ENCODE results near the gene TULP4. TPM values are rescaled to one million over a fixed set of nuclear protein-coding genes. Genes with fewer than 3 reads are reported as not detected.

Gene TULP4
- total RNA-seq, 4 donors from 2014 or later = 129 to 170 (median 156) TPM

DNA sequence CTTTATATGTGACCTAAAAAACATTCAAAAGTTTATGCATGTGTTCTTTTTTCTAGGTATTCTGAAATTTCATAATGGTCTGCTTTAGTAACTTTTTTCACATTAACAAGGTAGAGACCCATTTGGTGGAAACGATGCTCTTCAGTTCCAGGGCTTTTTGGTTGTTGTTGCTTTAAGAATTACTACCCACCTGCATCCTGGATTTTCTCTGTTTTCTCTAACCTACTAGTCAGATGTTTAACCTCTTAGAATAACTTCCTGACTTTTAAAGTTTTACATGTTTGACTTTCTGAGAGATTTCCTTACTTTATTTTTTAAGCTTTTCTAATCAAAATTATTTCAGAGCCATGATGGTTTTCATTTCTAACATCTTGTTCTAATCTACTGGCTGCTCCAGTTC is 14.9 kb downstream of the TULP4 start:
- no peak for DNase-seq (ENCODE audit: extremely low spot score)
- no peaks in the 10 kb centered on the region for H3K36me3 ChIP-seq
- intact Hi-C loops (cut with DNase I) = no loop called here
- TF ChIP-seq, protein P1, sequence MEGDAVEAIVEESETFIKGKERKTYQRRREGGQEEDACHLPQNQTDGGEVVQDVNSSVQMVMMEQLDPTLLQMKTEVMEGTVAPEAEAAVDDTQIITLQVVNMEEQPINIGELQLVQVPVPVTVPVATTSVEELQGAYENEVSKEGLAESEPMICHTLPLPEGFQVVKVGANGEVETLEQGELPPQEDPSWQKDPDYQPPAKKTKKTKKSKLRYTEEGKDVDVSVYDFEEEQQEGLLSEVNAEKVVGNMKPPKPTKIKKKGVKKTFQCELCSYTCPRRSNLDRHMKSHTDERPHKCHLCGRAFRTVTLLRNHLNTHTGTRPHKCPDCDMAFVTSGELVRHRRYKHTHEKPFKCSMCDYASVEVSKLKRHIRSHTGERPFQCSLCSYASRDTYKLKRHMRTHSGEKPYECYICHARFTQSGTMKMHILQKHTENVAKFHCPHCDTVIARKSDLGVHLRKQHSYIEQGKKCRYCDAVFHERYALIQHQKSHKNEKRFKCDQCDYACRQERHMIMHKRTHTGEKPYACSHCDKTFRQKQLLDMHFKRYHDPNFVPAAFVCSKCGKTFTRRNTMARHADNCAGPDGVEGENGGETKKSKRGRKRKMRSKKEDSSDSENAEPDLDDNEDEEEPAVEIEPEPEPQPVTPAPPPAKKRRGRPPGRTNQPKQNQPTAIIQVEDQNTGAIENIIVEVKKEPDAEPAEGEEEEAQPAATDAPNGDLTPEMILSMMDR (IDR thresholded peaks at IDR 0.05) = no peak
- TF ChIP-seq POLR2AphosphoS5 (IDR thresholded peaks at IDR 0.05) = no peak
- no peak for TF ChIP-seq EP300 (IDR thresholded peaks at IDR 0.05)
- no peak for TF ChIP-seq POLR2A (IDR thresholded peaks at IDR 0.05; ENCODE audit: low read depth)
- peaks cover 2 to 27% (median 17%) of the 10 kb centered on the region in 4 donors for H3K4me1 ChIP-seq
- no peak overlapping the region for H3K4me3 ChIP-seq
- no peaks in the 10 kb centered on the region for H3K27me3 ChIP-seq
- 82% methylated on average over 1 of the region's 1 CpG for WGBS
- no peaks in the 10 kb centered on the region for H3K9me3 ChIP-seq
- no peak overlapping the region for H3K27ac ChIP-seq (replicated peaks in 1 of 4)

DNA sequence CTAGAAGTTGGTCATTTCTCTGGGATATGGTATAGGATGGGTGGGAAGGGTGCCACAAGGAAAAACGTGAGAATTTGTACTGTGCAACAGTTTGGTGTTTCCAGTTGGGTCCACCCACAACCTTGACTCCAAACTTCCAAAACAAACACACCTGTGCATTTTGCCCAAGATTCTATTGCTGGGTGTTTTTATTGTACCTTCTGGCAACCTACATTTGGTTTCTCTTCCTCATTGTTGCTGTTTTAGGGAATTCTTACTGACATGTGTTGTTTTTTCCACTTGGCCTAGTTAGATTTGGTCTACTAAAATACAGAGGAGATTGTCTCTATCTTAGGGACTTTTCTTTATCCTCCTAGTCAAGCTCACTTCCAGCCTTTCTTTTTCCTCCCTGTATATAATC is 16.7 kb downstream of the TULP4 start:
- Histone ChIP-seq H3K27me3 (no peaks in the 10 kb centered on the region), H3K4me1 (peaks cover 0 to 12% (median 3%) of the 10 kb centered on the region in 4 donors), H3K9me3 (no peaks in the 10 kb centered on the region), H3K4me3 (no peak overlapping the region), H3K36me3 (no peaks in the 10 kb centered on the region), H3K27ac (replicated peaks in 1 of 4) (no peak overlapping the region)
- WGBS = 0% methylated on average over 1 of the region's 1 CpG
- DNase-seq (ENCODE audit: extremely low spot score) = no peak
- intact Hi-C loops (cut with DNase I) = no loop called here
- TF ChIP-seq POLR2AphosphoS5 (IDR thresholded peaks at IDR 0.05) (no peak), POLR2A (IDR thresholded peaks at IDR 0.05; ENCODE audit: low read depth) (no peak), EP300 (IDR thresholded peaks at IDR 0.05) (no peak)
- TF ChIP-seq, protein P1 (IDR thresholded peaks at IDR 0.05) = no peak

DNA sequence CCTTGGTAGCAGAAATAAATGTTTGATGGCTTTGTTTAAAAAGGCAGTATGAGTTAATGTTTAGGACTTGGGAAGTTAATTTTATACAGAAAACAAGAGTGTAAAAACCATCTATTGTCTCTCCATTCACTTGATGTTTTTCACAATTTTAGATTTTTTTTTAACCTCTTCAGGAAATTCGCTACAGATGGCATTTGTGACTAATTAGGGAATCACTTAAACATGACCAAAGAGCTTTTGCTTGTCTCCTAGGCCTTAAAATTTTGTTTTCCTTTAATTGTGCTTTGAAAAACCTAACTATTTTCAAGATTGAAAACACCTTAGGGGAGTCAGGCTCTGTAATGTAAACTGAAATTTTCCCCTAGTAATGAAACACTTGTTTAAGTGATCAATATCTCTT is 17.3 kb downstream of the TULP4 start:
- intact Hi-C loops (cut with DNase I) = no loop called here
- Histone ChIP-seq H3K4me1 (peaks cover 0 to 6% (median 3%) of the 10 kb centered on the region in 4 donors), H3K36me3 (no peaks in the 10 kb centered on the region), H3K27me3 (no peaks in the 10 kb centered on the region), H3K27ac (replicated peaks in 1 of 4) (no peak overlapping the region), H3K4me3 (no peak overlapping the region), H3K9me3 (no peaks in the 10 kb centered on the region)
- no peak for TF ChIP-seq POLR2AphosphoS5 (IDR thresholded peaks at IDR 0.05)
- WGBS = 95% methylated on average over 1 of the region's 1 CpG
- DNase-seq (ENCODE audit: extremely low spot score) = no peak

DNA sequence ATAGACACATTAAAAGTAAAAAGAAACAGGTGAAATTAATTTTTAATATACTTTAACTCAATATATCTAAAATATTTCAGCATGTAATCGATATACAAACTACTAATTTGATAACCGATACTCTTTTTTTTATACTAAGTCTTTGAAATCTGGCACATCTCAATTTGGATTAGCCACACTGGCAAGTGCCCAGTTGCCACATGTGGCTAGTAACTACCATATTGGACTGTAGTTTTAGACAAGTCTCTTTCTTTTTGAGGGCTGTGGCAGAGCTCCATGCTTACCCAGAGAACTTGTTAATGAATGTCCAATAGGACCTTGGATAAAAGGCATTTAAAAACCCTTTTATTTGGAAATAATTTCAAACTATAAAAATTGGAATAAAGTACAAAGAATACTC is 17.8 kb downstream of the TULP4 start:
- Histone ChIP-seq H3K27me3 (no peaks in the 10 kb centered on the region), H3K9me3 (no peaks in the 10 kb centered on the region), H3K36me3 (no peaks in the 10 kb centered on the region), H3K27ac (replicated peaks in 1 of 4) (no peak overlapping the region), H3K4me1 (peaks cover 0 to 6% (median under 1%) of the 10 kb centered on the region in 4 donors), H3K4me3 (no peak overlapping the region)
- WGBS = 46% methylated on average over 2 of the region's 2 CpGs
- intact Hi-C loops (cut with DNase I) = no loop called here
- TF ChIP-seq POLR2A (IDR thresholded peaks at IDR 0.05; ENCODE audit: low read depth) = no peak
- TF ChIP-seq EP300 (IDR thresholded peaks at IDR 0.05) = no peak
- TF ChIP-seq, protein P1 (IDR thresholded peaks at IDR 0.05) = no peak
- peak; percentile 62 for DNase-seq (ENCODE audit: extremely low spot score)

DNA sequence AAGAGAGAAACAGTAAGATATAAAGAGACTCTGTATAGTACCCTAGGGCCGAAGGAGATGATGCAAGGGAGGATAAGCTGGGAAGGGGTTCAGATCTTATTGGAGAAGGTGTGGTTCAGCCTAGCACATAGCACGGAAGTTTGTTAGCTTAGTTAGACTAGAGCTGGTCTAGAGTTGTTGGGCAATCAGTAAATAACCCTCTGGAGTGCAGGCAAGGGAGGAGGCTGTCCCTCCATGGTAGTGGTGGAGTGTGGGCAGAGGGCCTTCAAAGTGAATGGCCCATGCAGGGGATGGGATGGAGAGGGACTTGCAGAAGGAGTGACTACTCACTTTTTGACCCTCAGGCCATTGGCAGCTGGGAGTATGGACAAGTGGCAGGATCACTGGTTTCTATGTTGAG is 20.0 kb downstream of the TULP4 start:
- peak; percentile 24 for DNase-seq (ENCODE audit: extremely low spot score)
- Histone ChIP-seq H3K4me3 (no peak overlapping the region), H3K27ac (replicated peaks in 1 of 4) (no peak overlapping the region), H3K4me1 (peaks cover 0 to 6% (median 0%) of the 10 kb centered on the region in 4 donors), H3K36me3 (no peaks in the 10 kb centered on the region), H3K27me3 (no peaks in the 10 kb centered on the region), H3K9me3 (no peaks in the 10 kb centered on the region)
- 97% methylated on average over 2 of the region's 2 CpGs for WGBS
- TF ChIP-seq POLR2A (IDR thresholded peaks at IDR 0.05; ENCODE audit: low read depth) = no peak
- TF ChIP-seq, protein P1 (IDR thresholded peaks at IDR 0.05) = no peak
- TF ChIP-seq POLR2AphosphoS5 (IDR thresholded peaks at IDR 0.05) = no peak
- TF ChIP-seq EP300 (IDR thresholded peaks at IDR 0.05) = no peak
- intact Hi-C loops (cut with DNase I) = no loop called here
